ENCODE results near the gene ZKSCAN5.
"Not testable (repeated sequence)": the region's sequence is repeated elsewhere in the genome, so short reads cannot be mapped to it uniquely, and the experiment has no call there.

Gene ZKSCAN5

DNA sequence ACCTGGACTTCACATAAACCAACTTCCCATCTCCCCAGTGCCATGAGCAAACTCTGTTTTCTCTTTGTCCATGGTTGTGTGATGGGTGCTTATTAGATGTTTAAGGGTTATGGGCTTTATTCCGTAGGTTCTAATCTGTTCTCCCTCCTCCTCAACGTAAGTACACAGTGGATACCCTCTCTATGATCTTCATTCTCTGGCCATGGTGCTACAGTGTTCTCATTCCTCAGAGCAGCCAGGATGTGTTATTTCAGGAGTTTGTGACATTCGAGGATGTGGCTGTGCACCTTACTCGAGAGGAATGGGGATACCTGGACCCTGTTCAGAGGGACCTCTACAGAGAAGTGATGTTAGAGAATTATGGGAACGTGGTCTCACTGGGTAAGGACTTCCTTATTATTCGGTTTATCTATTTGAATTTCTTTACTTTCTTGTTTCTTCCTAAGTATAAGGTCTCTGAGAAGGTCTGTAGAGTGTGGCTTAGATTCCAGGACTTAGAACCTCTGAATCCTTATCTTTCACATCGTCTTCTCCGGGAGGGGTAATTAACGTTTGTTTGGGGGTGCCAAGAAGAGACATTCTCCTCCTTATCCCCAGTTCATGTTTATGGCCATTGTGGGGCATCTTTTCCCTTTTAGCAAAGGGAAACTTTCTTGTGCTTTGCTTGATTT is 57.8 kb downstream of the ZKSCAN5 start:
- H3K4me3 ChIP-seq (ENCODE audit: low read depth, low read length), result peak overlapping the region; percentile 27; the same call in 1 of the 2 replicates
- TF ChIP-seq, protein P1, sequence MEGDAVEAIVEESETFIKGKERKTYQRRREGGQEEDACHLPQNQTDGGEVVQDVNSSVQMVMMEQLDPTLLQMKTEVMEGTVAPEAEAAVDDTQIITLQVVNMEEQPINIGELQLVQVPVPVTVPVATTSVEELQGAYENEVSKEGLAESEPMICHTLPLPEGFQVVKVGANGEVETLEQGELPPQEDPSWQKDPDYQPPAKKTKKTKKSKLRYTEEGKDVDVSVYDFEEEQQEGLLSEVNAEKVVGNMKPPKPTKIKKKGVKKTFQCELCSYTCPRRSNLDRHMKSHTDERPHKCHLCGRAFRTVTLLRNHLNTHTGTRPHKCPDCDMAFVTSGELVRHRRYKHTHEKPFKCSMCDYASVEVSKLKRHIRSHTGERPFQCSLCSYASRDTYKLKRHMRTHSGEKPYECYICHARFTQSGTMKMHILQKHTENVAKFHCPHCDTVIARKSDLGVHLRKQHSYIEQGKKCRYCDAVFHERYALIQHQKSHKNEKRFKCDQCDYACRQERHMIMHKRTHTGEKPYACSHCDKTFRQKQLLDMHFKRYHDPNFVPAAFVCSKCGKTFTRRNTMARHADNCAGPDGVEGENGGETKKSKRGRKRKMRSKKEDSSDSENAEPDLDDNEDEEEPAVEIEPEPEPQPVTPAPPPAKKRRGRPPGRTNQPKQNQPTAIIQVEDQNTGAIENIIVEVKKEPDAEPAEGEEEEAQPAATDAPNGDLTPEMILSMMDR (IDR thresholded peaks at IDR 0.05; ENCODE audit: low read depth, low read length), result no peak

DNA sequence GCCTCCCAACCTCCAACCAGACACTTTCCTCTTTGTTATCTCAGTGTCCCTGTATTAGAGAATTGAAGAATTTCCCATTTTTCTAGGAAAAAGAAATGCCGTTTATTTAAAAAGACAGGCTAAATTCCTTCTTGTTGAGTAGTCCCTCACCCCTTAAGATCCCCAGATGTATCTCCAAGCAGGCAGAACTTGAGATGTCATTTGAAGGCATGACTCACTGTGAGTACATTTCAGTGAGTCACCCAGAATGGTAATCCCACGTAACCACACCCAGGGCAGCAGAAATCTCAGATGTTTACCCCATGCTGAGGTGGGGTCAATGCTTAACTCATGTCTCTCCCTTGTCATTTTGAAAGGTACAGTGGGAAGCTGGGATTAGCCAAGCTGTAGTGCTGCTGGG is 58.4 kb downstream of the ZKSCAN5 start:
- TF ChIP-seq, protein P1 (IDR thresholded peaks at IDR 0.05; ENCODE audit: low read depth, low read length), result no peak
- peak overlapping the region; percentile 27; the same call in 1 of the 2 replicates for H3K4me3 ChIP-seq (ENCODE audit: low read depth, low read length)

DNA sequence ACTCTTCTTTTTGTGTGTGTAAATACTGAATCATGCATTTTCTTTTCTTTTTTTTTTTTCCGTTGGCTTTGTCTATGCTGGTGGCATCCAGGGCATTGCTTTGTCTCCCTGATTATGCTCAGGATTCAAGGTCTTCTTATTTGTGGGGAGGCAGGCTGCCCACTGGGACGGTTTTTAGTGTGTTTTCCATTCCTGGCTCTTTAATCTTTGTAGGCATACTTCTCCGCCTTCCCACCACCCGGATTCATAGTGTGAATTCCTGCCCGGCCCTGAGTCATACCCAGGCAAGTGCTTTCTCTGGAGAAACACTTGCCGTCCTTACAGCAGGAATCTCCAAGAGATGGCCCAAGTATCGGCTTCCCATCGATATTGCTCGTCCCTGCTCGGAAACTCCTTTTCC is 59.2 kb downstream of the ZKSCAN5 start:
- H3K4me3 ChIP-seq (ENCODE audit: low read depth, low read length), result peak overlapping the region; percentile 14; the same call in 1 of the 2 replicates
- TF ChIP-seq, protein P1 (IDR thresholded peaks at IDR 0.05; ENCODE audit: low read depth, low read length), result no peak

DNA sequence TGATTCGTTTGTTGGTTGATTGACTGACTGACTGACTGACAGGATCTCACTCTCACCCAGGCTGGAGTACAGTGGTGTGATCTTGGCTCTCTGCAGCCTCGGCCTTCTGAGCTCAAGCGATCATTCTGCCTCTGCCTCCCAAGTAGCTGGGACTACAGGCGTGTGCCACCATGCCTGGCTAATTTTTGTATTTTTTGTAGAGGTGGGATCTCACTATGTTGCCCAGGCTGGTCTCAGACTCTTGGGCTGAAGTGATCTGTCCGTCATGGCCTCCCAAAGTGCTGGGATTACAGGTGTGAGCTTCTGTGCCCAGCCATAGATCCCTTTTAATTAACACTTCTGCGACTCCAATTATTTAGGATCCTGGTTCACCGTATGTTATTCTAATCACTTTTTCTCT is 64.3 kb downstream of the ZKSCAN5 start:
- H3K4me3 ChIP-seq (ENCODE audit: low read depth, low read length), result not testable (repeated sequence)

DNA sequence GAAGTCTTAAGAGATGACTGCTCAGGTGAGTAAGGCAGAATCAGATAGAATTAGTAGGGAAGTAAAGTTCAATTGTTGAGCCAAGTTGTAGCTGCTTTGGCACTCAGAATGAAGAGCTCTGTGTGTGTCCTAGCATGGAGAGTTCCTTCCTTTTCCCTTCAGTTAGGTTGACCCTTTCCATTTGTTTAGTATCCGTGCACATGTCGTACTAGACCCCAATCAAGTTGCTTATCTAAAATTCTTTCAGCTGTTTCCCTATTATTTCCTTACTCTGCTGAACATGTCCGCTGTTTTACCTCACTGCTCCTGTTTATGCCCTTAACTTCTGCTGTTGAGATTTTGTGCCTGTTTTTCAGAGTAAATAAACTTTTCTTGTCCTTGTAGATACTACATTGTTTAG is 67.3 kb downstream of the ZKSCAN5 start:
- TF ChIP-seq, protein P1 (IDR thresholded peaks at IDR 0.05; ENCODE audit: low read depth, low read length), result no peak
- no peak overlapping the region for H3K4me3 ChIP-seq (ENCODE audit: low read depth, low read length)

DNA sequence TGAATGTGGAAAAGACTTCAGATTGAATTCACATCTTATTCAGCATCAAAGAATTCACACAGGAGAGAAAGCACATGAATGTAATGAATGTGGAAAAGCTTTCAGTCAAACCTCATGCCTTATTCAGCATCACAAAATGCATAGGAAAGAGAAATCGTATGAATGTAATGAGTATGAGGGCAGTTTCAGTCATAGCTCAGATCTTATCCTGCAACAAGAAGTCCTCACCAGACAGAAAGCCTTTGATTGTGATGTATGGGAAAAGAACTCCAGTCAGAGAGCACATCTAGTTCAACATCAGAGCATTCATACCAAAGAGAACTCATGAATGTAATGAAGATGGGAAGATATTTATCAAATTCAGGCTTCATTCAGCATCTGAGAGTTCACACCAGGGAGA is 68.8 kb downstream of the ZKSCAN5 start:
- no peak overlapping the region for H3K4me3 ChIP-seq (ENCODE audit: low read depth, low read length)
- TF ChIP-seq, protein P1 (IDR thresholded peaks at IDR 0.05; ENCODE audit: low read depth, low read length), result no peak

DNA sequence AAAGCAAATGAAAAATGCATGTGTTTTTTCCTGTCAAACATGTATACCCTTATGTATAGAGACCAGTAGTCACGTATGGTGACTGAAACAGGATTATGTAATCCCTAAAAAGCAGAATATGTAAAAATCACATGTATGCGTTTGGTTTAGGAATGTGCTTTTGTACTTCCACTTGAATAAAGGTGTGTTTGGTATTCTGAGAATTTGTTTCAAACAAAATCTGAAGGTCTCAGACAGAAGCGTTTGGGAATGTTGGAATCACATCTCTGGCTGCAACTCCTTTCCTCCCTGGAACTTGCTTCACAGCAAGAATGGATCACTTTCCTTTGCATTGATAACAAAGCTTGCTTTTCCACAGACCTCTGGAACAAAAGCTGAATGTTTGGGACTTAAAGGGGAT is 71.8 kb downstream of the ZKSCAN5 start:
- H3K4me3 ChIP-seq (ENCODE audit: low read depth, low read length), result no peak overlapping the region
- TF ChIP-seq, protein P1 (IDR thresholded peaks at IDR 0.05; ENCODE audit: low read depth, low read length), result no peak
